OCI-LY1 (cell line): Measurements from ENCODE around the gene BTBD16.

Source experiments
- H2AFZ ChIP-seq: fragments of 200-600 bp; sonication (generic), shearing (Covaris generic); 2 replicates; pipeline ENCODE4 v1.6.0; 2014; ENCODE audit warnings: antibody characterized with exemption, mild to moderate bottlenecking, low read length
- H3F3A ChIP-seq: fragments of 200-600 bp; sonication (generic), shearing (Covaris generic); 2 replicates; pipeline ENCODE4 v1.6.0; 2014; ENCODE audit warnings: mild to moderate bottlenecking, antibody characterized with exemption, low read length, moderate library complexity; ENCODE audit not compliant: insufficient read depth
- H3K27ac ChIP-seq: fragments of 200-600 bp; sonication (generic); 2 replicates; pipeline ENCODE4 v1.5.1; 2014; ENCODE audit warnings: low read length, mixed run types, mild to moderate bottlenecking, low read depth; ENCODE audit not compliant: poor library complexity, severe bottlenecking
- H3K27me3 ChIP-seq: fragments of 200-600 bp; sonication (generic); 2 replicates; pipeline ENCODE4 v1.6.0; 2014; ENCODE audit warnings: antibody characterized with exemption, mild to moderate bottlenecking, low read length, moderate library complexity; ENCODE audit not compliant: insufficient read depth
- H3K36me3 ChIP-seq: fragments of 200-600 bp; sonication (generic); 2 replicates; pipeline ENCODE4 v1.6.1; 2014; ENCODE audit warnings: mild to moderate bottlenecking, antibody characterized with exemption, low read length, moderate library complexity, mixed read lengths; ENCODE audit not compliant: insufficient read depth
- H3K4me1 ChIP-seq: fragments of 200-600 bp; sonication (generic); 2 replicates; pipeline ENCODE4 v1.5.1; 2014; ENCODE audit warnings: mild to moderate bottlenecking, low read length, moderate library complexity; ENCODE audit not compliant: insufficient read depth, severe bottlenecking
- H3K4me2 ChIP-seq: fragments of 200-600 bp; sonication (generic), shearing (Covaris generic); 2 replicates; pipeline ENCODE4 v1.6.1; 2014; ENCODE audit warnings: low read length
- H3K4me3 ChIP-seq: fragments of 200-600 bp; sonication (generic); 2 replicates; pipeline ENCODE4 v1.5.1; 2014; ENCODE audit warnings: low read length, low read depth, mild to moderate bottlenecking, mixed read lengths; ENCODE audit not compliant: poor library complexity, severe bottlenecking
- H3K79me2 ChIP-seq: fragments of 200-600 bp; shearing (Covaris generic); 2 replicates; pipeline ENCODE4 v1.6.1; 2016; ENCODE audit warnings: mixed run types, low read length, mixed read lengths; ENCODE audit not compliant: insufficient read depth
- H3K9ac ChIP-seq: fragments of 200-600 bp; sonication (generic), shearing (Covaris generic); 2 replicates; pipeline ENCODE4 v1.6.1; 2014; ENCODE audit warnings: mild to moderate bottlenecking, low read length, mixed read lengths
- H3K9me2 ChIP-seq: fragments of 200-600 bp; sonication (generic), shearing (Covaris generic); 2 replicates; pipeline ENCODE4 v1.6.1; 2014; ENCODE audit warnings: low read depth, mild to moderate bottlenecking, low read length, mixed read lengths
- H3K9me3 ChIP-seq: fragments of 200-600 bp; shearing (Covaris generic); 2 replicates; pipeline ENCODE4 v1.6.1; 2014; ENCODE audit warnings: low read length, mixed read lengths
- H4K20me1 ChIP-seq: fragments of 200-600 bp; sonication (generic), shearing (Covaris generic); 2 replicates; pipeline ENCODE4 v1.6.0; 2016; ENCODE audit warnings: mild to moderate bottlenecking, low read length; ENCODE audit not compliant: insufficient read depth
- EZH2 ChIP-seq: fragments of 200-600 bp; sonication (generic), shearing (Covaris generic); IDR thresholded peaks from 2 replicates; pipeline ENCODE4 v1.8.0; 2017; ENCODE audit warnings: borderline replicate concordance, mixed run types, mild to moderate bottlenecking, antibody characterized with exemption, low read length, moderate library complexity, mixed read lengths
- TF ChIP-seq, protein P1 (sequence below): fragments of 200-600 bp; sonication (generic), shearing (Covaris generic); IDR thresholded peaks from 2 replicates; pipeline ENCODE4 v1.5.1; 2017; ENCODE audit warnings: mild to moderate bottlenecking, antibody characterized with exemption, low read length, moderate library complexity, mixed read lengths

Gene BTBD16

DNA sequence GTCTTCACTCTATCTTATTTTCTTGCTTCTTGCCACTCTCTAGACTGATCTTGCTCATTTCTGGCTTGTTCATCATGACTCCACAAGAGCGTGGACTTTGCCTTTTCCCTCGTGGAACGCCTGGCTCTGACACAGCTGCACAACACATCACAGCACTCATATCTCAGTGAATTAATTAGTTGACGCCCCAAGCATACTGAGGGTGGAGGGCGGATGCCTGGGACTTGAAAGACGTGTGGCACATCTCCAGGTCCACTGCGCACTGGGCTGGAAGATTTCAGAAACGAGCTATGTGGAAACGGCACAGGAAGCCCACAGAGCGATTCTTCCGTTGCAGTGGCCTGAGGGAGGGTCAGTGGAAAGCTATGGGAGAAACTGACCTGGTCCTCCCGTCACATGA lies 79.8 kb downstream of the BTBD16 start:
- TF ChIP-seq EZH2 = no peak
- TF ChIP-seq, protein P1, sequence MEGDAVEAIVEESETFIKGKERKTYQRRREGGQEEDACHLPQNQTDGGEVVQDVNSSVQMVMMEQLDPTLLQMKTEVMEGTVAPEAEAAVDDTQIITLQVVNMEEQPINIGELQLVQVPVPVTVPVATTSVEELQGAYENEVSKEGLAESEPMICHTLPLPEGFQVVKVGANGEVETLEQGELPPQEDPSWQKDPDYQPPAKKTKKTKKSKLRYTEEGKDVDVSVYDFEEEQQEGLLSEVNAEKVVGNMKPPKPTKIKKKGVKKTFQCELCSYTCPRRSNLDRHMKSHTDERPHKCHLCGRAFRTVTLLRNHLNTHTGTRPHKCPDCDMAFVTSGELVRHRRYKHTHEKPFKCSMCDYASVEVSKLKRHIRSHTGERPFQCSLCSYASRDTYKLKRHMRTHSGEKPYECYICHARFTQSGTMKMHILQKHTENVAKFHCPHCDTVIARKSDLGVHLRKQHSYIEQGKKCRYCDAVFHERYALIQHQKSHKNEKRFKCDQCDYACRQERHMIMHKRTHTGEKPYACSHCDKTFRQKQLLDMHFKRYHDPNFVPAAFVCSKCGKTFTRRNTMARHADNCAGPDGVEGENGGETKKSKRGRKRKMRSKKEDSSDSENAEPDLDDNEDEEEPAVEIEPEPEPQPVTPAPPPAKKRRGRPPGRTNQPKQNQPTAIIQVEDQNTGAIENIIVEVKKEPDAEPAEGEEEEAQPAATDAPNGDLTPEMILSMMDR = no peak
- H3K9me3 ChIP-seq = no peaks in the 10 kb centered on the region
- H3K4me1 ChIP-seq = no peaks in the 10 kb centered on the region

DNA sequence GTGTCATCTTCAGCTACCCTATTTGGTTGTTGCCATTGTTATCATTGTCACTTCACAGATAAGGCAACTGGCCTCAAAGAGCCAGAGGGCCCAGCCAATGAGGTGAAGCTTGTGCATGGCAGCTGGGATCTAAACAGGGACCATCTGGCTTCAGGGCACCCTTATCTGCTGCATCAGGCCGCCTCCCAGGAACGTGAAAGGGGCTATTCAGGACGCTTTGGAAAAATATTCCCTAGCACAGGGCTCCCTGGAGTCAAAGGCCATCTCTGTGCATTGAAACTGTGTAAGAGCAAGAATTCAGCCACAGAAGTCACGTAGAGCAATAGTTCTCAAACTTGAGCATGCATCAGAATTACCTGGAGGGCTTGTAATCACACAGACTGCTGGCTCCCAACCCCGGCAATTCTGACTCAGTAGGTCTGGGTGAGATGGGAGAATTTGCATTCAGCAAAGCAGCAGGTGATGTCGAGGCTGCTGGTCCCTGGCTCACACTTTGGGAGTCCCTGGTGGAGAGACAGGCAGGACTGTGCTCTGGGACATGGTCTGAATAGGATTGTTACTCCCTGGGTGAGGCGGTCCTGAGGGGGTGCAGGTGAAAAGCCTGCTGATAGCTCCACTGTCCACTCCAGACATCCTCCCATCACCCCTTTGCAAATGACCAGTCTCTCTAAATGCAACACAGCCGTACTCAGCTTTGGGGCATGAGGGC lies 81.9 kb downstream of the BTBD16 start:
- TF ChIP-seq, protein P1 = no peak
- TF ChIP-seq EZH2 = no peak
- Histone ChIP-seq H3K27me3 (no peaks in the 10 kb centered on the region), H3K4me2 (no peak overlapping the region), H2AFZ (no peak overlapping the region), H3K9me3 (no peaks in the 10 kb centered on the region), H4K20me1 (no peaks in the 10 kb centered on the region), H3K9ac (no peak overlapping the region), H3K79me2 (no peaks in the 10 kb centered on the region), H3F3A (no peaks in the 10 kb centered on the region), H3K4me3 (no peak overlapping the region), H3K9me2 (no peaks in the 10 kb centered on the region), H3K27ac (no peak overlapping the region), H3K36me3 (no peaks in the 10 kb centered on the region), H3K4me1 (no peaks in the 10 kb centered on the region)

More for the DNA sequence above, 79.8 kb downstream of the BTBD16 start:
- Histone ChIP-seq H3K4me2 (no peak overlapping the region), H2AFZ (no peak overlapping the region), H3K9me2 (no peaks in the 10 kb centered on the region), H3K36me3 (no peaks in the 10 kb centered on the region), H3K4me3 (no peak overlapping the region), H4K20me1 (no peaks in the 10 kb centered on the region), H3K9ac (no peak overlapping the region), H3F3A (no peaks in the 10 kb centered on the region), H3K27me3 (no peaks in the 10 kb centered on the region), H3K27ac (no peak overlapping the region), H3K79me2 (no peaks in the 10 kb centered on the region)

DNA sequence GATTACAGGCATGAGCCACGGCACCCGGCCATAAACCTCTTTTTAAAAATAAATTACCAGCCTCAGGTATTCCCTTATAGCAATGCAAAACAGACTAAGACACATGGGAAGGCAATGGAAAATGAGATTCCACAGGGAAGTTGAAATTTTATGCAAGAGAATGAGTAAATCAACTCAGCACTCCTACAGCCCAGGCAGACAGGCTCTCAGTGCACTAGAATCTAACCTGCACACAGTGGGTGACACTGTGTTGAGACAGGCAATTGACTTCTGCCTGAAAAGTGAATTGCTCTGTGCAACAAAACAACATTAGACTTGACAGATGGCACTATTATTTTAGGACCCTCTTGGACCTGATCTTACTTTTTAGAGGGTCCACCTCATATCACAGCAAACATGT lies 83.3 kb downstream of the BTBD16 start:
- Histone ChIP-seq H3K9me3 (no peaks in the 10 kb centered on the region), H3K27ac (no peak overlapping the region), H4K20me1 (no peaks in the 10 kb centered on the region), H3K9ac (no peak overlapping the region), H3K4me1 (no peaks in the 10 kb centered on the region), H3K27me3 (no peaks in the 10 kb centered on the region), H3F3A (no peaks in the 10 kb centered on the region), H3K36me3 (no peaks in the 10 kb centered on the region), H3K4me2 (no peak overlapping the region), H3K9me2 (no peaks in the 10 kb centered on the region), H2AFZ (no peak overlapping the region), H3K79me2 (no peaks in the 10 kb centered on the region), H3K4me3 (no peak overlapping the region)
- TF ChIP-seq, protein P1 = no peak
- TF ChIP-seq EZH2 = no peak
